ENCODE measurements around the gene MAGI2.
"Not testable (repeated sequence)": the region's sequence is repeated elsewhere in the genome, so short reads cannot be mapped to it uniquely, and the experiment has no call there.

MAGI2 gene

GRCh38 chr7:78301407-78301806 is 1152.1 kb downstream of the MAGI2 start:
- no peak for DNase-seq (ENCODE audit: low read depth, low spot score)

DNA sequence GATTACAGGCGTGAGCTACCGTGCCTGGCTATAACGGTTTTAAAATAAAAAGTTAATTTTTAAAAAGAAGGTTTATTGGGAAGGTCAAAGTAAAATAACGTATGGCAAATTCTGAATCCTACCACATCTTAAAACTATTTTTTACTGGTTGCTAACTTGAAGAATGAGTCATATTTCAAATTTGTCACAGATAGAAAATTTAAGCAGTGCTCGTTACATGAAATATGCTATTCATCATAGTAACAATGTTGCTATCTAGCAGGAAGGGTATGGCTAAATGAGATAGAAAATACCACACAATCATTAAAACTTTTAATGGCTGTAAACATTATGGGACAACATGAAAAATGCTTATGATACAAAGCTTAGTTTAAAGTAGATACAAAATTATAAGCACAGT is 1154.4 kb downstream of the MAGI2 start:
- no peak for DNase-seq (ENCODE audit: low read depth, low spot score)

DNA sequence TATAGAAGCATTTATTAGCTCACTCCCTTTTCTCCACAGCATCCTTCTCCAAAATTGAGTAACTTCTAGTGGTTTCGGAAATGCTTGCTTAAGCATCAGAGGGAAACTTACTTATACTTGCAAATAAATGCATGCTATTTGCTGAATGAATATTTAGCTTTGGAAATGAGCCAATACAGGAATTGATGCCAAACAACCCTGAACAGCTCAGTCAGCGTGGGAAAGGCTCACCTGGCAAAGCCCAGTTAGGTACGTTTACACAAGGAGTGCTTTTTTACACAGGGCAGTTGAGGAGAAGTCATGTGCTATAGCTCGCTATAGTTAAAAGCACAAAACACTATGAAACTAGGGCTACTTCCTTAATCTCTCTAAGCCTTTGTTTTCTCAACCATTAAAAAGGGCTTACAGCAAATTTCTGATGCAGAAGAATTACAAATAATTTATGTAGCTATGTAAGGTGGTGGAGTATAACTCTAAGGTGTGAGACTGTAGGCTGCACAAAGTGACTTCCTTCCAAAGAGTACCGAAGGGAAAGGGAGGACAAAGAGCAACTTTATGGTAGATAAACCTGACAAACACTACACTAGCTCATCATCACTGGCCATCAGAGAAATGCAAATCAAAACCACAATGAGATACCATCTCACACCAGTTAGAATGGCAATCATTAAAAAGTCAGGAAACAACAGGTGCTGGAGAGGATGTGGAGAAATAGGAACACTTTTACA is 1156.7 kb downstream of the MAGI2 start:
- DNase-seq (ENCODE audit: low read depth, low spot score), result no peak

GRCh38 chr7:78296046-78296597 is 1157.3 kb downstream of the MAGI2 start:
- DNase-seq (ENCODE audit: low read depth, low spot score), result no peak

GRCh38 chr7:78289471-78289870 is 1164.0 kb downstream of the MAGI2 start:
- DNase-seq (ENCODE audit: low read depth, low spot score), result not testable (repeated sequence)

DNA sequence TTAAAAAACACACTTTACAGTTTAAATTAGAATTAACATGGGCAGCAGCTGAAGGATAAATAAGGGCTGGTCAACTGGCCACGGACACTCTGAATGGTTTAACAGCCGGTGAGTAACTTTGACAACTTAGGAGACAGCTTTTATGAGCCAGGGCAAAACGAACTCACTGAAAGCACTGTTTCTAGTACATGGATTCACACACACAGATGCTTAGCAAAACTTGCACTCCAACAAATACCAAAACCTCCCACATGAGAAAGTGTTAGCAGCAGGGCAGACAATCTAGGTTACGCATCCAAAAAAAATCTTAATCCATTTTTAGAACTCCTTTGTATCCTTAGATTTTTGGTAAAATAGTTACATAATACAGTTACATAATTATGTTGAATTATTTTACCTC is 1168.5 kb downstream of the MAGI2 start:
- no peak for DNase-seq (ENCODE audit: low read depth, low spot score)

GRCh38 chr7:78280276-78280675 is 1173.2 kb downstream of the MAGI2 start:
- no peak for DNase-seq (ENCODE audit: low read depth, low spot score)

DNA sequence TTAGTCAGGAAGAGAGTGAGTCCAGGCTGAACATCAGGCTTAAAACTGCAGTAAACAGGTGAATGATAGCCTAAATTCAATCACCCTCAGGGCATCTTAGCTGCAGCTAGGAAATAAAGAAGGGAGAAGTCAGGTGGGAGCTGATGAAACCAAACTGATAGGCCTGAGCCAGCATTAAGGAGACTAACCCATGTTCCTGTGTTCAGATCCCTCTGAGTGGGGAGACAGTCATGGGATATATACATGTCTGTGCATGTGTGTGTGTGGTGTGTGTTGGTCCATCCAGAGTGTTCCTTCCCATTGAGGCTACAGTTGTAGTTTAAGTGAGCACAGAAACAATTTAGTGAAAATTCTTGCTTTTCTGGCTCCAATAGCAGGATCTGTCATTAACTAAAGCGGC is 1174.0 kb downstream of the MAGI2 start:
- DNase-seq (ENCODE audit: low read depth, low spot score), result no peak

DNA sequence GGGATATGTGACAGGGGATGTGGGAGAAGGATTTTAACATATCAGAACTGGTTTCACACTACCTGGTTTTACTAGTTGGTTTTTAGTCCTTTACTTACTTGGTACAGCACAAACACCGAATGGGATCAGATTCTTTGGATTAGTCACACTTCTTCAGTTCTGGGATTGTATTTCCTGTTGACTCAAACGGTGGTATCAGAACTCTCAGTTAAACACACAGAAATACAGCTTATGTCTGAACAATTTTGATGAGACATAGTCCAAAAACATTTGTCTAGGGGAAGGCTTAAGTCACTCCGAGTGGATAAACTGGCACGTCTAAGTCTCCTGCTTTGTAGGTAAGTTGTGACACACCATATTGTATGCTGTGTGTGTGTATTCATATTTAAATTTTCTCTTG is 1174.4 kb downstream of the MAGI2 start:
- no peak for DNase-seq (ENCODE audit: low read depth, low spot score)

GRCh38 chr7:78267141-78267540 is 1186.3 kb downstream of the MAGI2 start:
- DNase-seq (ENCODE audit: low read depth, low spot score), result no peak

DNA sequence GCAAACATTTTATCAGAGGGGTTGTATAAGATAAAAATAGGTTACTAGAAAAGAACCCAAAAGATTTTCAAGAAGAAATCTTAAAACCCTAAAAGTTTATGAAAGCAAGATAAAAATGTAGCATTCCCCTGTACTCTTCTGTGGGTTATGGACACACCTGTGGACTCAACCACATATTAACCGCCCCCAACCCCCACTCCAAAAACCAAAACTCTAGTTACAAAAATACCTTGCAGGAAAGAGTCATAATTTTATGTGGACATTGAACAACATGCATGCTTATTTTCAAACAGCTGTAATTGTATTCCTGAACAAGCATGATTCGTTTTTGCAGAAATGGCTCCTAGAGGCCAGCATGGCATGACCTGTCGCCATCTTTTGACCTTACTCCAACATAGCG is 1188.0 kb downstream of the MAGI2 start:
- DNase-seq (ENCODE audit: low read depth, low spot score), result no peak

- DNase-seq (ENCODE audit: low read depth, low spot score), result no peak
Observed at GRCh38 chr7:78265071-78265470, 1188.4 kb downstream of the MAGI2 start.

DNA sequence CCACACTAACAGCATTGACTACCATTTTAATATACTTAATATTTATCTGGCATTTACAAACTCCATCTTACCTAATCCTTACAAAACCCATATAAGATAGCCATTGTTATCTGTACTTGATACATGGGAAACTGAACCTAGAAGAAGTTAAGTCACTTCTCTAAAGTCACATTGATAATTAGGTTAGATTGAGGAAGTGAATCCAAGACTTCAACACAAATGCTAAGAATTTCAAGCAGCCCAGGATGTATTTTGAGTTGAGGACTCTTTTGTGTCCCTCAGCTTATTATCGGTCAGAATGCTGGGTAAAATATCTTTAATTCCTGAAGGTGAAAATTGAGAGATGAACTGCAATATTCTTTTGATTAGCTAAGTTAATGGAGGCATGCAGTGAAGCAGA is 1189.4 kb downstream of the MAGI2 start:
- no peak for DNase-seq (ENCODE audit: low read depth, low spot score)

- no peak for DNase-seq (ENCODE audit: low read depth, low spot score)
Observed at GRCh38 chr7:78261739-78262138, 1191.7 kb downstream of the MAGI2 start.

GRCh38 chr7:78261302-78261701 is 1192.2 kb downstream of the MAGI2 start:
- DNase-seq (ENCODE audit: low read depth, low spot score), result no peak

DNA sequence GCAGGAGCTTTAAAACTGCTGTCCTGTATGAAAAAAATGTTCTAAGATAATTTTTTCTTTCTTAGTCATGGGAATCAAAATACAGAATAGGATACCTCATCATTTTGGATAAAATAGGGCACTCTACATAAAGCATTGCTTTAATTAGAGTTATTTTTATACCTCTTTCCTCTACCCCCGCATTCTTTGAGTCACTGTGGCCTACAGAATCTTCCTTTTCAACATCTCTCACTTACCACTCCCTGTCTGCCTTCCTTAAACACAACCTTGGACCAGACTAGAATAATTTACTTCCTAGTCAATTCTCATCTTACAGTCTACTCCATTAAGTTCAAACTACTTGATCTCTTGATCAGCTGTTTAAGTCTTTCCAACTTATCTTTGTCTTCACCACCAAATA is 1192.6 kb downstream of the MAGI2 start:
- no peak for DNase-seq (ENCODE audit: low read depth, low spot score)

DNA sequence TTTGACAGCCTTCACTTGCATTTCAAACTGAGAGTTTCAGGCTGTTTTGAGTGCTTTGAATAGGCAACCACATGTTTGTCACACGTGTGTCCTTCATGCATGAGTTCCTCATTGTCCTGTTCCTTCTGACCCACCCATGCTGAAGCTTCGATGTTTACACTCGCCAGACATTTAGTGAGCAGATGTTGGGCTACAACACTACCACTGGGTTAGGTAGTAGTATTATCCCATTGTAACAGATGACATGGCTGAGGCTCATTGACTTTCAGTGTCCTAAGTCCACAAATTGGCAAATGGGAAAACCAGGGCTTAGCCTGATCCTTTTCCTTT is 1198.8 kb downstream of the MAGI2 start:
- DNase-seq (ENCODE audit: low read depth, low spot score), result no peak

DNA sequence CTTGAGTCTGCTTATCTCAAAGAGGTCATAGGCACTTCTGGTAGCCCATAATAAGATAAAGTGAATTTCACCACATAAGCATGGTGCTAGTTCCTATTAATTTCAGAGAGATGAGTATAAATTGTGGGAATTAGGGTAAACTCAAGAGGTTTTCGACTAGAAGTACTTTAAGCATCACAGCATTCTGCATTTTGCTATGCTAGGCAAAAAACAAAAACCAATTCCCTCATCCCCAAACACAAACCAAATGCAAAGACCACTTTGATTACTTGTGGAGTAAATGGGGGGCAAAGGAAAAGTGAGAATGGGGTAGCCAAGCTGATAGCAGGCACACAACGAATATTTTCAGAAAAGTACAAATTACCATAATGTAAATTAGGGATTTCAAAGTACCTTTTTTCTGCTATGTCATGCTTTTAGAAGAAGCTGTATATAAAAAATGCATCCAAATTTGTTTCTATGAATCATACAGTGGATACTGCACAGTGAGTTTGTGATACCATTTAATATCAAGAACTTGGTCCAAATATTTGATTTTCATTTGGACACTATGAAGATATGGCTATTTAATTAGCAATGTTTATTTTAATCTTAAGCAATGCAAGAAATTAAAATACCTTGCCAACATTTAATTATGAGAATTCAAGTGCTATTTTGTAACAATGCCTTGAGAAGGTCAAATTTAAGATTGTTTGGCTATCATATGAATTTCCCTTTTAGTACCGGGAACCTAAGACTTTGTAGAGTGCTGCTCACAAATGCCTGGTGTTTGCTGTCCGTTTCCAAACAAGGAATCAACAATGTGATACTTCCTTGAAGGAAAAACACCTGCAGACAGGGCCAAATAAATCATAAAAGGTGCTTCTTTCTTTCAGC is 1199.4 kb downstream of the MAGI2 start:
- DNase-seq (ENCODE audit: low read depth, low spot score), result no peak

GRCh38 chr7:78248867-78249266 is 1204.6 kb downstream of the MAGI2 start:
- no peak for DNase-seq (ENCODE audit: low read depth, low spot score)

GRCh38 chr7:78247910-78248689 is 1205.4 kb downstream of the MAGI2 start:
- no peak for DNase-seq (ENCODE audit: low read depth, low spot score)

DNA sequence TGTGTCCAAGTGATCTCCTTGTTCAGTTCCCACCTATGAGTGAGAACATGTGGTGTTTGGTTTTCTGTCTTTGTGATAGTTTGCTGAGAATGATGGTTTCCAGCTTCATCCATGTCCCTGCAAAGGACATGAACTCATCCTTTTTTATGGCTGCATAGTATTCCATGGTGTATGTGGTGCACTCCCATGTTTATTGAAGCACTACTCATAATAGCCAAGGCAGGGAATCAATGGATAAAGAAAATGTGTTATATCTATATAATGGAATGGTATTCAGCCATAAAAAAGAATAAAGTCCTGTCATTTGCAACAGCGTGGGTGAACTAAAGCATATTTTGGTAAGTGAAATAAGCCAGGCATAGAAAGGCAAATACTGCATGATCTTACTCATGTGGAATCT is 1213.3 kb downstream of the MAGI2 start:
- not testable (repeated sequence) for DNase-seq (ENCODE audit: low read depth, low spot score)

DNA sequence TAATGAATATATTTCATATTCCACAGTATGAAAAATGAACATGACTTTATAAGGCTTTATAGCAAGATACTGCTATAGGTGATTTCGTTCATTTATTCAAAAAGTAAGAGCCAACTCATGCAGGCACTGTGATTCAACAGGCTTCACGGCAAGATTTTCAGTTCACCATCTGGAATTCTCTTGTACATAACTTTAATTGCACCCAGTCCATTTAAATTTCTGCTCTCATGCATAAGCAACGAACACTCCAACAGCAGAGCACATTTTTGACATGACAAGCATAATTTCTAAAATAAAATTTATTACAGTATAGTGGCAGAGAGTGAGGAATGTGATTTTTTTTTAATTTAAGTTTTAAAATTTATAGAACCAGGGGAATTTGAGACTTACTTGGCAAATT is 1218.8 kb downstream of the MAGI2 start:
- DNase-seq (ENCODE audit: low read depth, low spot score), result no peak
